Ovary (tissue), 3 donors: ENCODE results near the gene CD164L2.

Experiments
- CTCF ChIP-seq, 3 donors: fragments of 450-650 bp in 2 of 3; fragments of 200-600 bp in 1 of 3; IDR thresholded peaks; one replicate each; pipeline versions ENCODE4 v1.5.1 to v1.8.0; 2016 to 2022; ENCODE audit warnings: antibody characterized with exemption in 3 of 3, mild to moderate bottlenecking in 1 of 3
- EP300 ChIP-seq: sonication (generic); formaldehyde crosslinking; IDR thresholded peaks from one replicate; pipeline ENCODE4 v1.6.1; 2017; ENCODE audit warnings: antibody characterized with exemption
- POLR2A ChIP-seq: fragments of 450-650 bp; IDR thresholded peaks from one replicate; pipeline ENCODE4 v1.6.1; 2017; ENCODE audit warnings: antibody characterized with exemption, mild to moderate bottlenecking, moderate library complexity
- donor health status: DM: no; HTN: no; CAD: no.

DNA sequence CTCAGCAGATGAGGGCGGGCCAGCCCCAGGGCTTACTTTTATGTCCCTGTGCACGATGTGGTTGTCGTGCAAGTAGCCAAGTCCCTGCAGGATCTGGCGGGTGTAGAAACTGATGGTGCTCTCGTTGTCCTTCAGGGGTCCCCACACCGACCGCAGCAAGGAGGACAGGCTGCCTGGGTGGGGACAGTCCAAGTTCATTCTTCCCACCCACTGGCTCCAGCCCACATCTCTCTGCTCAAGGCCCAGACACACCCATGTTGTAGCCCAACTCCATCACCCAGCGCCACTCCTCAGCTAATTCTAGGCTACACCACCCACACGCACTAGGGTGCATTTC, 23.3 kb downstream of the CD164L2 start:
- TF ChIP-seq POLR2A (no peak), CTCF (IDR thresholded peaks at IDR 0.05) (no peak), EP300 (no peak)
